ACC112 (cell line): ENCODE measurements around the gene SSTR3.
A peak's percentile ranks its signal among the peaks of the same experiment; 100 is the strongest.

Source experiments
- H2AFZ ChIP-seq: fragments of 200-600 bp; sonication (generic); one replicate; pipeline ENCODE4 v1.6.0; 2017; ENCODE audit warnings: antibody characterized with exemption, low read length; ENCODE audit not compliant: unreplicated experiment
- H3K27ac ChIP-seq: fragments of 200-600 bp; sonication (generic); 2 replicates; pipeline ENCODE4 v1.5.1; 2014; ENCODE audit warnings: low read depth, mild to moderate bottlenecking, antibody characterized with exemption, low read length, moderate library complexity
- H3K27me3 ChIP-seq: fragments of 200-600 bp; sonication (generic); 2 replicates; pipeline ENCODE4 v1.6.1; 2014; ENCODE audit warnings: mild to moderate bottlenecking, antibody characterized with exemption, low read length, moderate library complexity, mixed read lengths; ENCODE audit not compliant: insufficient read depth
- H3K36me3 ChIP-seq: fragments of 200-600 bp; sonication (generic); 2 replicates; pipeline ENCODE4 v1.6.1; 2016; ENCODE audit warnings: mild to moderate bottlenecking, antibody characterized with exemption, low read length, moderate library complexity, mixed read lengths; ENCODE audit not compliant: insufficient read depth
- H3K4me1 ChIP-seq: fragments of 200-600 bp; sonication (generic); one replicate; pipeline ENCODE4 v1.6.1; 2016; ENCODE audit warnings: low read length, mixed read lengths; ENCODE audit not compliant: insufficient read depth, unreplicated experiment, control insufficient read depth
- H3K4me3 ChIP-seq: fragments of 200-600 bp; sonication (generic); 2 replicates; pipeline ENCODE4 v1.5.1; 2014; ENCODE audit warnings: mild to moderate bottlenecking, low read depth, low read length
- H3K79me2 ChIP-seq: fragments of 200-600 bp; sonication (generic); one replicate; pipeline ENCODE4 v1.6.0; 2016; ENCODE audit warnings: low read length; ENCODE audit not compliant: control insufficient read depth, unreplicated experiment, insufficient read depth

SSTR3 gene

GRCh38 chr22:37212174-37212906 lies at the start of gene SSTR3:
SSTR3 (minus strand) TSS chr22:37212477; CDS start chr22:37207803, 4,674 bp downstream.
- Histone ChIP-seq H2AFZ (no peak within 1 kb of the TSS), H3K27ac (no peak within 1 kb of the TSS), H3K4me1 (no peaks in the 10 kb centered on the region), H3K79me2 (no peaks in the 10 kb centered on the region), H3K27me3 (no peaks in the 10 kb centered on the region), H3K36me3 (no peaks in the 10 kb centered on the region), H3K4me3 (no peak within 1 kb of the TSS)

- Histone ChIP-seq H3K79me2 (no peaks in the 10 kb centered on the region), H3K27me3 (no peaks in the 10 kb centered on the region), H3K4me1 (peaks cover 4% of the 10 kb centered on the region), H3K36me3 (no peaks in the 10 kb centered on the region), H2AFZ (no peak overlapping the region), H3K27ac (no peak overlapping the region), H3K4me3 (no peak overlapping the region)
Measured at GRCh38 chr22:37260901-37261336, 48.6 kb upstream of the SSTR3 start.

DNA sequence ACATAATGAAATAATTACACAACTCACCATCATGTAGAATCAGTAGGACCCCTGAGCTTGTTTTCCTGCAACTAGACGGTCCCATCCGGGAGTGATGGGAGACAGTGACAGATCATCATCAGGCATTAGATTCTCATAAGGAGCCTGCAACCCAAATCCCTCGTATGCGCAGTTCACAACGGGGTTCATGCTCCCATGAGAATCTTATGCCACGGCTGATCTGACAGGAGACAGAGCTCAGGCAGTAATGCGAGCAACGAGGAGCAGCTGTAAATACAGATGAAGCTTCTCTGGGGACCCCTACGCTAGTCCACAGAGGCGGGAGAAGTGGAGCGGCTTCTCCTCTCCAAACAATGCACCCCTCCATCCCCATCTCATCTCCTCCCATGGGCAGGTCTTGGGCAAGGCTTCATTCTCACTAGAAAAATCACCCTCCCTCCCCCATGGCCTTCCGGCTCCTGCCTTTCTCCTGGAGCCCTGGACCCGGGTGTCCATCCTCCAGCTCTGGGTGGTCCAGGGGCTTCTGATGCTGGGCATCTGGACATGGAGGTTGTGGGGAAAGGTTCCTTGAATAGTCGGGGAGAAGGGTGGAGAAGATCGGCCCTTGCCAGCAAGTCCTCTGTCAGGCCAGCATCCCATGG lies 48.0 kb upstream of the SSTR3 start:
- H3K4me1 ChIP-seq, result peaks cover 7% of the 10 kb centered on the region
- H3K79me2 ChIP-seq, result no peaks in the 10 kb centered on the region
- H3K27ac ChIP-seq, result no peak overlapping the region
- H3K4me3 ChIP-seq, result no peak overlapping the region
- H3K36me3 ChIP-seq, result no peaks in the 10 kb centered on the region
- H2AFZ ChIP-seq, result no peak overlapping the region
- H3K27me3 ChIP-seq, result no peaks in the 10 kb centered on the region

DNA sequence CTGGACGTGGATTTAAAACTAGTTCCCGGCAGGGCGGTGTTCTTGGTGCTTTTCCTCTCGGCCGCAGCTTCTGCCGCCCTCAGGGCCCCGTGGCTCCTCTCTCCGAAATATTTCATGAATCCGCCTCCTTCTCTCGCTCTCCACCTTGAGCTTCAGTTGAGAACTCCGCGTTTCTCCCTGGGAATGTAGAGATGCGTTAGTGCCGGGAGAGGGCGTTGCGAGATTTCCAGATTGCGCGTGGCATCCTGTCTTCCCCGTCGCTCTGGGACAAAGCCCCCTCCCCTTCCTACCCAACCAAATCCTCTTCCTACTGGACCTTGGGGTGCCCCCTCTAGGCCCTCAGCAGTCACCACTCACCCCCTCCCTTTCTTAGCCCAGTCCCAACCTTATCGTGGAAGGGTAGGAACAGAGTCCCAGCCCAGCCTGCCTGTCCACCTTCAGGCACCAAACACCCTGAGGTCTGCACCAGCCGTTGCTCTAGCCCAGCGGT lies 47.3 kb upstream of the SSTR3 start:
- H3K4me3 ChIP-seq, result peak overlapping the region; percentile 62; the same call in 1 of the 2 replicates
- no peaks in the 10 kb centered on the region for H3K36me3 ChIP-seq
- H2AFZ ChIP-seq, result no peak overlapping the region
- no peaks in the 10 kb centered on the region for H3K79me2 ChIP-seq
- no peaks in the 10 kb centered on the region for H3K27me3 ChIP-seq
- no peak overlapping the region for H3K27ac ChIP-seq
- H3K4me1 ChIP-seq, result peaks cover 14% of the 10 kb centered on the region

DNA sequence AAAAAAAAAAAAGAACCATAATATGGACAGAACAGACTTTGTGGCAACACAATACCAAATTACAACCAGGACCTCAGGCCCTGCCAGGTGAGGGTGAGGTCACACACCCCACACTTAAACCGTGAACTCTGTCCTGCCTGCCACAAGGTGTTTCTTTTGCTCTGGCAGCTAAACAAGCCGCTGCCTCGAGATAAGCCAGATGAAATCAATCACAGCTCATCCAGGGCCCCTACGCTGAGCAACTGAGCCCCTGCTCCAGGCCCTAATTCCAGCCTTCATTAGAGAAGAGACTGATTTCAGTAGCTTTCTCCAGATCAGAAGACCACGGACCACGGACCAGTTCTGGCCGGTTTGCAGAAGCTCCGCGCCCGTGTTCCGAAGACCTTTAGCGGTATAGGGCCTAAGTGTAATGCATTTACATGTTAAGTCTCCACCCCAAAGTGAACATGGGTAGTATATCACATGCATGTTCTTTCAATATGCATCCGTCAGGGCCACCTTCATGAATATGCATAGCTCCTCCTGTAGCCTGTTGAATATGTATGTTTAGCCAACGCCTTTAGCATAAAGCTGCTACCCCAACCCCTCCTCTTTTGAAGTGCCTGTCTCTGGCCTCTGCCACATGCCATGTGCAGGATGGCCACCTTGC lies 46.6 kb upstream of the SSTR3 start:
- H3K4me1 ChIP-seq, result peaks cover 21% of the 10 kb centered on the region
- no peaks in the 10 kb centered on the region for H3K36me3 ChIP-seq
- H2AFZ ChIP-seq, result no peak overlapping the region
- no peaks in the 10 kb centered on the region for H3K79me2 ChIP-seq
- H3K4me3 ChIP-seq, result no peak overlapping the region
- H3K27ac ChIP-seq, result no peak overlapping the region
- H3K27me3 ChIP-seq, result no peaks in the 10 kb centered on the region

DNA sequence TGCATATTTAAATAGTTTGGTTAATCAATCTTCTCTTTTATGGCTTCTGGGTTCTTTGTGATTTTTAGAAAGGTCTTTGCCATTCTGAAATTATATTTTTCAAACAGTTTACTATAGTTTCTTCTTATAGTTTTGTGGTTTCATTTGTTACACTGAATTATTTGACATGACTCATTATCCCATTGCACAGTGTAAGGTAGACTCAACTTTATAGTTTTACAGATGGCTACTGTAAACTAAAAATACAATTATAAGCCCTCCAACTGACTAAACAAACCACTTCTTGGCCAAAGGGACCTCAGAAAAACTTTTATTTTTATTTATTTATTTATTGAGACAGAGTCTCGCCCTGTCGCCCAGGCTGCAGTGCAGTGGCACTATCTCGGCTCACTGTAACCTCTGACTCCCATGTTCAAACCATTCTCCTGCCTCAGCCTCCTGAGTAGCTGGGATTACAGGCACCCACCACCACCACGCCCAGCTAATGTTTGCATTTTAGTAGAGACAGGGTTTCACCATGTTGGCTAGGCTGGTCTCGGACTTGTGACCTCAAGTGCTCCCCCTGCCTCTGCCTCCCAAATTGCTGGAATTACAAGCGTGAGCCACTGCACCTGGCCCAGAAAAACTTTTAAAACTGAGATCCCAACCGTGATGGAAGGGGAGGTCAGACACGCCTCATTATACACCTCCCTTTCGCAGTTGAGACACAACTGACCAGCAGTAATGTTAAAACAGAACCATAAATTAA lies 45.9 kb upstream of the SSTR3 start:
- no peak overlapping the region for H3K4me3 ChIP-seq

DNA sequence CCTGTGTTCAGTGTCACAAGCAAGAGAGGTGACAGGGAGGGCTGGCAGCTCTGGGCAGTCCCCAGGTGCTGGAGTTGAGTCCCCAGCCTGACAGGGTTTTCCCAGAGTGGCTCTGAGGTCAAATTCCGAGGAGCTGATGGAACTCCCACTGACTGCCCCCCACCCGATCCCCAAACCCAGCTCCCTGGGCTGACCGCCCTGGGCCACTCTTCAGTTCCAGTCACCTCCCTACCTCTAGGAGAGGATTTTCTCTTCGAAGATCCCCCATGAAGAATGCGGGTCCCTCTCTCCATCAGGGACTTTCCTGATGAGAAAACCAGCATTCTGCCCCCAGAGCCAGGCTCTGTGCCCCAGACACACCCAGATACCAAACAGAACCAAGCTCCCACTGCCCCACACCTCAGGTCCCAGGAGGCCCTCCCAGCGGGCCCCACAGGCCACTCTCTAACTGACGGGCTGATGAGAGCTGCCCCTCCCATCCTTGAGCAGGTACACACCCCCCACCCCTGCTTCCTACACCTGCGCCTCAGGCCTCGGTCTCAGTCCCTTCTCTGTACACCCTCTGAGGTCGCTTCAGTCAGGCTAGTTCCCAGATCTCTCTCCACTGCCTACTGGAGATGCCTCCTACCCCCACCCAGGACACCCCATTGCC lies 43.9 kb upstream of the SSTR3 start:
- Histone ChIP-seq H3K27ac (no peak overlapping the region), H3K79me2 (no peaks in the 10 kb centered on the region), H3K36me3 (no peaks in the 10 kb centered on the region), H3K4me1 (peaks cover 25% of the 10 kb centered on the region), H2AFZ (no peak overlapping the region), H3K27me3 (no peaks in the 10 kb centered on the region), H3K4me3 (no peak overlapping the region)

More for the DNA sequence above, 45.9 kb upstream of the SSTR3 start:
- H3K4me1 ChIP-seq, result peaks cover 23% of the 10 kb centered on the region
- no peaks in the 10 kb centered on the region for H3K36me3 ChIP-seq
- H3K27me3 ChIP-seq, result no peaks in the 10 kb centered on the region
- no peaks in the 10 kb centered on the region for H3K79me2 ChIP-seq
- H2AFZ ChIP-seq, result no peak overlapping the region
- H3K27ac ChIP-seq, result no peak overlapping the region

DNA sequence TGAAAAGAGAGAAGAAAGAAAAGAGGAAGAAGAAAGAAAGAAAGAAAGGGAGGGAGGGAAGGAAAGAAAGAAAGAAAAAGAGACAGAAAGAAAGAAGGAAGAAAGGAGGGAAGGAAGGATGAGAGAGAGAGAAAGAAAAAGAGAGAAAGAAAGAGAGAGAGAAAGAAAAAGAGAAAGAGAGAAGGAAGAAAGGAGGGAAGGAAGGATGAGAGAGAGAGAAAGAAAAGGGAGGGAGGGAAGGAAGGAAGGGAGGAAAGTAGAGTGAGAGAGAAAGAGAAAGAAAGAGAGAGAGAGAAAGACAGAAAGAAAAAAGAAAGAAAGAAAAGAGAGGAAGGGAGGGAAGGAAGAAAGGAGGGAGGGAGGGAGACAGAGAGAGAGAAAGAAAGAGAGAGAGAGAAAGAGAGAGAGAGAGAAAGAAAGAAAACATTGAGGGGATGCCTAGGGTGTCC lies 43.3 kb upstream of the SSTR3 start:
- Histone ChIP-seq H3K4me3 (no peak overlapping the region), H3K27me3 (no peaks in the 10 kb centered on the region), H3K27ac (no peak overlapping the region), H2AFZ (peak overlapping the region; percentile 36), H3K36me3 (no peaks in the 10 kb centered on the region), H3K4me1 (peaks cover 25% of the 10 kb centered on the region), H3K79me2 (no peaks in the 10 kb centered on the region)

DNA sequence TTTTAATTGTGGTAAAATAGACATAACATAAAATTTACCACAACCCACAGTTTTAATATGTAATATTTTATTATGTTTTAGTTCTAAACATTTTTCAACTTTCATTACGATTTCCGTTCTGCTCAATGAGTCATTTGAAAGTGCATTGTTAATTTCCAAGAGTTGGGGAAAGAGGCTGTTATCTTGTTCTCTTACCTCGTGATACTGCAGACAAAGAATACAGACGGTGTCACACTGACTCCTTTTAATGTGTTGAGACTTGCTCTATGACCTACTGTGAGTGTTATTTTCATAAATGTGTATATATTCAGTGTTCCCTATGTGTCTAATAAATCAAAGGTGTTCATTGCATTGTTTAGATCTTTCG lies 42.6 kb upstream of the SSTR3 start:
- no peaks in the 10 kb centered on the region for H3K79me2 ChIP-seq
- H3K27ac ChIP-seq, result peak overlapping the region; percentile 74
- no peaks in the 10 kb centered on the region for H3K27me3 ChIP-seq
- no peak overlapping the region for H2AFZ ChIP-seq
- no peaks in the 10 kb centered on the region for H3K36me3 ChIP-seq
- 0 out of 2 replicates have a peak overlapping the region, but pooled peaks have one; percentile 33 for H3K4me3 ChIP-seq
- H3K4me1 ChIP-seq, result peaks cover 25% of the 10 kb centered on the region
